ENCODE results near the gene NFAM1. TPM values are rescaled to one million over a fixed set of nuclear protein-coding genes. Genes with fewer than 3 reads are reported as not detected.

NFAM1 gene
- total RNA-seq, 3 donors from 2014 or later (not counting 1 experiment from before 2014, with no cell fraction given): 2.4 to 7.8 (median 3.6) TPM

- Histone ChIP-seq H3K9me3 (ENCODE audit: control insufficient read depth, insufficient read depth, low read length) (no peaks in the 10 kb centered on the region), H3K36me3 (ENCODE audit: control insufficient read depth, insufficient read depth, low read length) (no peaks in the 10 kb centered on the region), H3K27ac (ENCODE audit: low read length) (no peak overlapping the region), H3K4me3 (ENCODE audit: low read length) (no peak overlapping the region), H3K27me3 (ENCODE audit: control insufficient read depth, insufficient read depth, low read length) (peaks cover 16% of the 10 kb centered on the region), H3K4me1 (ENCODE audit: control insufficient read depth, insufficient read depth, low read length) (peaks cover 11% of the 10 kb centered on the region)
- Mint-ChIP-seq H3K4me1 (peaks cover 0 to 20% of the 10 kb centered on the region in 2 donors), H3K27ac (no peak overlapping the region), H3K27me3 (ENCODE audit: low read depth in 2 of 2) (peaks cover 41 to 53% of the 10 kb centered on the region in 2 donors), H3K9me3 (no peaks in the 10 kb centered on the region), H3K4me3 (no peak overlapping the region), H3K36me3 (no peaks in the 10 kb centered on the region)
- DNase-seq (no peak), ATAC-seq (no peak)
- WGBS (ENCODE audit: insufficient coverage): 84% methylated on average over 5 of the region's 6 CpGs
- no peak for TF ChIP-seq CTCF (IDR thresholded peaks at IDR 0.05)
- intact Hi-C loops (cut with micrococcal nuclease): no loop called here
Observed at GRCh38 chr22:42363892-42364291, 68.3 kb downstream of the NFAM1 start.

GRCh38 chr22:42361523-42361922 lies 70.7 kb downstream of the NFAM1 start:
- Histone ChIP-seq H3K27me3 (ENCODE audit: control insufficient read depth, insufficient read depth, low read length) (no peaks in the 10 kb centered on the region), H3K27ac (ENCODE audit: low read length) (no peak overlapping the region), H3K9me3 (ENCODE audit: control insufficient read depth, insufficient read depth, low read length) (no peaks in the 10 kb centered on the region), H3K4me1 (ENCODE audit: control insufficient read depth, insufficient read depth, low read length) (no peaks in the 10 kb centered on the region), H3K4me3 (ENCODE audit: low read length) (no peak overlapping the region), H3K36me3 (ENCODE audit: control insufficient read depth, insufficient read depth, low read length) (no peaks in the 10 kb centered on the region)
- Mint-ChIP-seq H3K27me3 (ENCODE audit: low read depth in 2 of 2) (peaks cover 34 to 39% of the 10 kb centered on the region in 2 donors), H3K27ac (no peak overlapping the region), H3K4me3 (no peak overlapping the region), H3K36me3 (no peaks in the 10 kb centered on the region), H3K9me3 (no peaks in the 10 kb centered on the region), H3K4me1 (peaks cover 0 to 6% of the 10 kb centered on the region in 2 donors)
- intact Hi-C loops (cut with micrococcal nuclease): no loop called here
- no peak for ATAC-seq
- no peak for TF ChIP-seq CTCF (IDR thresholded peaks at IDR 0.05)
- no peak for DNase-seq
- WGBS (ENCODE audit: insufficient coverage): 93% methylated on average over 10 of the region's 10 CpGs

GRCh38 chr22:42360348-42360747 lies 71.9 kb downstream of the NFAM1 start:
- DNase-seq: no peak
- no peaks in the 10 kb centered on the region for H3K36me3 ChIP-seq (ENCODE audit: control insufficient read depth, insufficient read depth, low read length)
- no peak overlapping the region for H3K27ac Mint-ChIP-seq
- no peaks in the 10 kb centered on the region for H3K27me3 ChIP-seq (ENCODE audit: control insufficient read depth, insufficient read depth, low read length)
- H3K4me3 ChIP-seq (ENCODE audit: low read length): no peak overlapping the region
- WGBS (ENCODE audit: insufficient coverage): 91% methylated on average over 7 of the region's 7 CpGs
- no peak overlapping the region for H3K4me3 Mint-ChIP-seq
- intact Hi-C loops (cut with micrococcal nuclease): no loop called here
- H3K4me1 ChIP-seq (ENCODE audit: control insufficient read depth, insufficient read depth, low read length): no peaks in the 10 kb centered on the region
- H3K9me3 ChIP-seq (ENCODE audit: control insufficient read depth, insufficient read depth, low read length): no peaks in the 10 kb centered on the region
- TF ChIP-seq CTCF (IDR thresholded peaks at IDR 0.05): no peak
- no peaks in the 10 kb centered on the region for H3K36me3 Mint-ChIP-seq
- peaks cover 0 to 1% of the 10 kb centered on the region in 2 donors for H3K4me1 Mint-ChIP-seq
- peaks cover 27 to 31% of the 10 kb centered on the region in 2 donors for H3K27me3 Mint-ChIP-seq (ENCODE audit: low read depth in 2 of 2)
- H3K27ac ChIP-seq (ENCODE audit: low read length): no peak overlapping the region
- no peaks in the 10 kb centered on the region for H3K9me3 Mint-ChIP-seq
- no peak for ATAC-seq
